Activated CD4-positive, alpha-beta memory T cell treated with anti-CD3 and anti-CD28 coated beads for 36 hours (primary cell): ENCODE data around the gene UBE2E2. TPM values are rescaled to one million over a fixed set of nuclear protein-coding genes. Genes with fewer than 3 reads are reported as not detected.

Experiments
- CTCF ChIA-PET: fragments of 350-600 bp; sonication (Branson Sonifier 250); formaldehyde crosslinking; loops from one replicate; lab custom pipeline; 2021; ENCODE audit warnings: antibody characterized with exemption, inconsistent platforms; lab: Charles Lee
- POLR2A ChIA-PET: fragments of 350-600 bp; sonication (Branson Sonifier 250); formaldehyde crosslinking; loops from one replicate; lab custom pipeline; 2021; ENCODE audit warnings: antibody characterized with exemption; lab: Charles Lee
- DNase-seq: peaks from one replicate; pipeline ENCODE4 v3.0.0-alpha.2; 2020
- H3K27ac Mint-ChIP-seq: one replicate; pipeline ENCODE4 v1.8.0; 2021; ENCODE audit warnings: mixed read lengths
- H3K27me3 Mint-ChIP-seq: one replicate; pipeline ENCODE4 v1.8.0; 2021; ENCODE audit warnings: mixed read lengths
- H3K36me3 Mint-ChIP-seq: one replicate; pipeline ENCODE4 v1.8.0; 2021; ENCODE audit warnings: mixed read lengths
- H3K4me1 Mint-ChIP-seq: one replicate; pipeline ENCODE4 v1.8.0; 2021; ENCODE audit warnings: low read depth, mixed read lengths
- H3K4me3 Mint-ChIP-seq: one replicate; pipeline ENCODE4 v1.8.0; 2021; ENCODE audit warnings: mild to moderate bottlenecking, mixed read lengths
- H3K9me3 Mint-ChIP-seq: one replicate; pipeline ENCODE4 v1.8.0; 2021; ENCODE audit warnings: mixed read lengths
- intact Hi-C: fragments of 100-400 bp; cut with micrococcal nuclease; formaldehyde crosslinking; loops from one replicate; pipeline ENCODE4 v1.15.1; 2023
- total RNA-seq, 2 experiments: library from RNA; stranded (reverse); gene quantifications; one replicate each; pipeline ENCODE4 v1.2.3, GENCODE V29; 2021

The UBE2E2 gene
- total RNA-seq, 2 experiments from 2014 or later, result 2.0 to 4.2 TPM

DNA sequence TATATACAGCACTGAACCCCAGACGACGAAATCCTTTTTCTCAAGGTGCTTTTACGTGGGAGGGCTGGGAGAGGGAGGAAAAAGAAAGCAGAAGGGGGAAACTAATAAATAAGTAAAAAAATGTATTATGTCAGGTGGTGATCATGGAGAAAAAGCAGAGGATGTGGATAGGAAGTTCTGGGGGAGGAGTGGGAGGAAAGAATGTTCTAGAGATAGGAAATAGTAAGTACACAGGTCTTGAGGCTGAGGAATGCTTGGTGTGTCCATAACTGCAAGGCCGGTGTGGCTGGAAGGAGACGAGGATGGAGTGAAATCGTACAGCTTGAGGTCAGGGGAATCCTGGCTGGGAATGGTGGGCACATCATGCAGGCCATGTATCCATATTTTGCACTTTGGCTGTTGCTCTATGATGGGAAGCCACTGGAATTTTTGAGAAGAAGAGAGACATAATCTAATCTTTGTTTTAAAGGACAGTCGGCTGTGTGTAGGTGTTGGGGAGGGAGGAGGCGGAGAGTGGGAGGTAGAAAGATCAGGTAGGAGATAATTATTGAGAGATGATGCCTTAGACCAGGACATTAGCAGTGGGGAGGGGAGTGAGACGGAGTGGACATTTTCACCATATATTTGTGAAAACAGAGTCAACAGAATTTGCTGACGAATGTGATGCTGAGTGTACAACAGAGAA lies 1.8 kb upstream of the UBE2E2 start:
- DNase-seq, result no peak
- Mint-ChIP-seq H3K36me3 (no peaks in the 10 kb centered on the region), H3K27me3 (peaks cover 25% of the 10 kb centered on the region), H3K4me3 (peak overlapping the region; percentile 9), H3K27ac (no peak overlapping the region), H3K4me1 (peaks cover 8% of the 10 kb centered on the region), H3K9me3 (no peaks in the 10 kb centered on the region)
- ChIA-PET CTCF (no interaction called here), POLR2A (no interaction called here)
- intact Hi-C loops, result loop anchor here (5.0 kb wide), 1 partner anchor 51 kb away; no protein-coding TSS in a partner anchor

DNA sequence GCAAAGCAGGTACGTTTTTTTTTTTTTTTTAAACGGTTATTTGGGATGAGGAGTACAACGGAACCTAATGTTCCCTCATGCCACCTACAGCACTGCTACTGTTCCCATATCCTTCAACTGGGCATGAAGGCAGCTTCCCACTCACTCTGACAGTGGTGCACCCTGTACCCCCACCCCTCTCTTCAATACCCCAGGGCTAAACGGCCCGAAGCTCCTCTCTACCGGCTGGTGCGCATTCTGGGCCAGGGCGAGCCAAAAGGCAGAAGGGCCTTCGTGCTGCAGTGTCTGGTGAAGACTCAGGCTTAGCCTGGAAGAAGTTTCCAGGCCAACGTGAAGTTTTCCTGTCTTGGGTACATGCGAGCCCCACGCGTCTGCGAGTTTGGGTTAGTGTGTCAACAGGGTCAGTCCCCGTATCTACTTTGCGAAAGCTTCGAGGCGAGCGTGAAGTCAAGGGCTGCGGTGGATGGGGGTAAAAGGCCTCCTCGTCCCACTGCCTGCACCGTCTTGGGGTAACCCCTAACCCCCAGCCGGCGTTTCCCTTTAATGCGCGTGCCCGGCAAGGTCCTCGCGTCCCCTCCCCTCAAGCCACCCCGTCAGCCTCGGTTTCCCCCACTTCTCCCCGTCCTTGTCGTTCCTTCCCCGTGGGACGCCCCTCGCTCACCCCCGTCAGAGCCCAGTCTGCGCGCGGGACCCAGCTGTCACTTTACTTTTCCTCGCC lies 765 bp upstream of the UBE2E2 start:
- intact Hi-C loops, result loop anchor here (5.0 kb wide), 1 partner anchor 50 kb away; no protein-coding TSS in a partner anchor
- H3K36me3 Mint-ChIP-seq, result no peaks in the 10 kb centered on the region
- H3K9me3 Mint-ChIP-seq, result no peaks in the 10 kb centered on the region
- ChIA-PET POLR2A (no interaction called here), CTCF (no interaction called here)
- DNase-seq, result no peak
- peak overlapping the region; percentile 64 for H3K4me3 Mint-ChIP-seq
- H3K27me3 Mint-ChIP-seq, result peaks cover 32% of the 10 kb centered on the region
- peaks cover 8% of the 10 kb centered on the region for H3K4me1 Mint-ChIP-seq
- no peak overlapping the region for H3K27ac Mint-ChIP-seq

DNA sequence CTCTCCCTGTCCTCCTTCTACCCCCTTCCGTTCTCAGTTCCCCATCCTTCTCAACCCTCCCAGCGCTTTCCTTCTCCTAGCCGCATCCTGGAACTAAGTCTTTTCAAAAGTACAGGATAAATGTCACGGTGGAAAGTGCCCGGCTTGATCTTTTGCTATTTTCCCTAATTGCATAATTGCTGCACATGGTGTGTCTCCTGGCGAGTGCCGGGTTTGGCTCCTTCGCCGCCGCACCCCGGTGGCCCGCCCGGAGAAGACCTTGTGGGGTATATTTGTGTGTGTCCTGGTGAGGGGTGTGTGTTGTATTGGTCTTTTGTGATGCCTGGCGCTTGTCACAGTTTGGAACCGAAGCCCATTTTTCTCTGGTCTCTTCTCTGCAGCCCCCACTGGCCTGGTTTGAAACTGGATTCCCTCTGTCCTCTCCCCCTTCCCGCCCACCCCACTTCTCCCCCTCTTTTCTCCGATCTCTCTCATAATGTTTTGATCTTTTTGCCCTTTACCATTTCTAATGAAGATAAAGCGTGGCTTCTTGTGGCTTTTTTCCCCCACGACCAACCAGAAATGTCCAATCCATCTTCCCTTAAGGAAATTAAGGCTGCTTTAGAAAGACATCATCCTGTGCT lies 692 bp downstream of the UBE2E2 start:
- H3K36me3 Mint-ChIP-seq, result no peaks in the 10 kb centered on the region
- no peaks in the 10 kb centered on the region for H3K9me3 Mint-ChIP-seq
- intact Hi-C loops, result loop anchor here (5.0 kb wide), 1 partner anchor 48 kb away; no protein-coding TSS in a partner anchor
- CTCF ChIA-PET, result no interaction called here
- H3K27ac Mint-ChIP-seq, result no peak overlapping the region
- peaks cover 32% of the 10 kb centered on the region for H3K27me3 Mint-ChIP-seq
- peaks cover 8% of the 10 kb centered on the region for H3K4me1 Mint-ChIP-seq
- H3K4me3 Mint-ChIP-seq, result peak overlapping the region; percentile 73
- no peak for DNase-seq
- POLR2A ChIA-PET, result no interaction called here

DNA sequence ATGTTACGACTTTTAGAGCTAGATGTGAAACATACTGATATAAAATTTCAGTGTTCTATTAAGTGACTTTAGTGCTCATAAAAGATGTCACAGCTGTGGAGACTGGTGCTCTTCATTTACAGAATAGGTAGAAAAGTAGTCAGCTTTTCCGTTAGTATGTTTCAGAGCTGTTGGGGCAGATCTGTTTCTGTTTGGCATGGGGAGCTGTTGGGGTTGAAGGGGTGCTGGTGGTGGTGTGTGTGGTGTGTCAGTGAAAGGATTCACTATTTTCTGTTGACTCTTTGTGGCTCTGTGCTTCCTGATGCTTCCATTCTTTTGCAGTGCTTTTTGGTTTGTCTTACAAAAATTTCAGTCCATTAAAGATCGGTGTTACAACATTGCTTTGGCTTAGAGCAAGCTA lies 3.2 kb downstream of the UBE2E2 start:
- intact Hi-C loops, result no loop called here
- ChIA-PET POLR2A (no interaction called here), CTCF (no interaction called here)
- Mint-ChIP-seq H3K9me3 (no peaks in the 10 kb centered on the region), H3K36me3 (no peaks in the 10 kb centered on the region), H3K4me3 (no peak overlapping the region), H3K27me3 (peaks cover 27% of the 10 kb centered on the region), H3K4me1 (peaks cover 8% of the 10 kb centered on the region), H3K27ac (no peak overlapping the region)
- no peak for DNase-seq

DNA sequence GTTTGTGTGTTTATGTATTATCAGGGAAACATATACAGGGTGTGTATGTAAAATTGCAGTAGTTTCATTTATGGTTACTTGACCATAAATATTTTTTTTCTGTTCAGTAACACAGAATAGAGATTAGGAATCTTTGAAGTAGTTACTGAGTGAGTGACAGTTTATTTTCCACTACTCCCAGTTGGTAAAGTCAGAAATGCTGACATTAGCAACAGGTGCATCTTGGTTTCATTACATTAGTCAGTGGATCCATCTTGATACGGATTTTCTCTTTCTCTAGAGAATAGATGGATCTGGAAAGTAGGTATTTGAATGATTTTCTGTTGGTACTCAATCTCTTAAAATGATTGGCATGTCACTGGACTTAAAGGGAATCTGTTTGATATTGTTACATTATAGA lies 6.0 kb downstream of the UBE2E2 start:
- no peak overlapping the region for H3K27ac Mint-ChIP-seq
- H3K9me3 Mint-ChIP-seq, result no peaks in the 10 kb centered on the region
- peaks cover 3% of the 10 kb centered on the region for H3K4me1 Mint-ChIP-seq
- H3K36me3 Mint-ChIP-seq, result no peaks in the 10 kb centered on the region
- no peak for DNase-seq
- ChIA-PET POLR2A (no interaction called here), CTCF (no interaction called here)
- intact Hi-C loops, result no loop called here
- H3K4me3 Mint-ChIP-seq, result no peak overlapping the region
- H3K27me3 Mint-ChIP-seq, result peaks cover 11% of the 10 kb centered on the region

DNA sequence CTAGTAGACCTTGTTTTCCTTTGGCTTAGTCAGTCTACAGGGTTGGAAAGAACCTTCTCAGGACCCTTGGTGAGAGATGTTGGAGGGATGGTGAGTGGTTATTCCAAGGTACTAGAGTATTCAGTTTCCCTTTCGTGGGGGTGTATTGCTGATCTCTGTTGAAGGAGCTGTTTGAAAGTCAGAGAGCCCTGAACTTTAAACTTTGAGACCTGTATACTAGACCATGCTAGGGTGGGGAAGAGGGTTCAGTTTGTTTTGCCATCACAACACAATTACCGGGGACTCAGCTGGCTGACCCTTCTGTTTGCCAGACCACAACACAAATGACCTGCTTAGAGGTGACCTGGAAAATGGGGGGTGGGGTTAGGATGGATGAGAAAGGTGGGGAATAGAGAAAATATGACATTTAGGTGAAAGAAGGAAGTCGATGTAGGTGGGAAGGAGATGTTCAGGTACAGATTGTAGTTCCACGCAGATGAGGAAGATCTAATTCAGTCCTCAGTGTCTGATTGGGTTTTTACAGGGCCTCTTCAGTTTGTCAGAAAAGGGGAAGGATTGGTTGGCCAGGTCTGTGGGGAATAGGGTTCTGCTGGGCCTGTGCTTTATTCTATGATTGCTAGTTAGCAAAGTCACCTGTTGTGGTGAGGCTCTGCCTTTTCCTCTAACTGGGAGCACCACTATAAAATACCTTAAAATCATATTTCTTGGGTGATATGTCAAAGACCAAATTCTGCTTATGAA lies 6.8 kb downstream of the UBE2E2 start:
- intact Hi-C loops, result no loop called here
- no peaks in the 10 kb centered on the region for H3K36me3 Mint-ChIP-seq
- no peak overlapping the region for H3K4me3 Mint-ChIP-seq
- DNase-seq, result no peak
- ChIA-PET POLR2A (no interaction called here), CTCF (no interaction called here)
- H3K9me3 Mint-ChIP-seq, result no peaks in the 10 kb centered on the region
- H3K27ac Mint-ChIP-seq, result no peak overlapping the region
- no peaks in the 10 kb centered on the region for H3K4me1 Mint-ChIP-seq
- H3K27me3 Mint-ChIP-seq, result peaks cover 9% of the 10 kb centered on the region

DNA sequence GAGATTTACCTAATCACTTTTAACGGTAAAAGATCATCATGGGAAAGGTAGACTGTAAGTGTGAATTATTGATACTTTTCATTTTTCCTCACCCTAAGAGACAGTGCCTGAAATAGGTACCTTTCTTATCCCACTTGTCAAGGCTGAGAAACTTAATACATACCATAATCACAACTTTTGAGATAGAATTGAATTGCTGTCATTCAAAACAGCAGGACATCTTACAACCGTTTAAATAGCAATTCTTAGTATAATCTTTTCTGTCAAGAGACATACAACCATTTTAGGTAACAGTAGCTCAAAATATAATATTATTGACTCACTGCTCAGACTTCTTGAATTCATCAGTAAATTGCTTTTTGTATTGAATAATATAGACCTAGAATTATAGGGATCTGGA lies 10.7 kb downstream of the UBE2E2 start:
- no peaks in the 10 kb centered on the region for H3K36me3 Mint-ChIP-seq
- CTCF ChIA-PET, result no interaction called here
- H3K4me3 Mint-ChIP-seq, result no peak overlapping the region
- H3K27me3 Mint-ChIP-seq, result no peaks in the 10 kb centered on the region
- intact Hi-C loops, result no loop called here
- POLR2A ChIA-PET, result no interaction called here
- no peak for DNase-seq
- H3K9me3 Mint-ChIP-seq, result no peaks in the 10 kb centered on the region
- H3K4me1 Mint-ChIP-seq, result no peaks in the 10 kb centered on the region
- no peak overlapping the region for H3K27ac Mint-ChIP-seq

DNA sequence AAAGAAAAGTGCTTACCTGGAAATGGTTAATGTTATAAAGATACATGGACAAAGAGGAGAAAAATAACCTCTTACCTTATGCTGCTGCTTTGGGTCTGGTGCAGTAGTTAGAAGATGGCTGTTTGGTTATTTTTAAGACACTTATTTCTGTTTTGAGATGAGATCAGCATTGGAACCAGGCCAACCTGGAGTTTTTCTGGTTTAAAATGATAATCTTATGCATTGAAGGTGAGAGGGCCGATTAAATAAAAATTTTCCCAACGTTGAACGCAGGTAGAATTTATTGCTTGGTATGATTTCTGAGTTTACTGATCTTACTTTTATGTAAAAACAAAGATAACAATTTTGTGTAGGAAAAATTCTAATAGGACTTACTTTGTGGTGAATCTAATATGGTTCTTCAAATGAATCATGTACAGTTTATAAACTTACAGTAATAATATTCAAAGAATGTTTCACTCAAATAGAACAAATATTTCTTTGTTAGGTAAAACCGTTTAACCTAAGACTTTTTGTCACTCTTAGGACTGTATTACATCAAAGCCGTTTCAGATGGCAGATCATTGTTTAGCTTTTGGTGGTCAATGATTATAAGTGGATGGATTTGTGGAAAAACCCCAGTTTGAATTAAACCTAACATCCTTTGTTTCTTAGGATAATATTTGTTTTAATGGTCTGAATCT lies 14.9 kb downstream of the UBE2E2 start:
- no peaks in the 10 kb centered on the region for H3K36me3 Mint-ChIP-seq
- H3K27ac Mint-ChIP-seq, result no peak overlapping the region
- H3K4me3 Mint-ChIP-seq, result no peak overlapping the region
- H3K9me3 Mint-ChIP-seq, result peaks cover 4% of the 10 kb centered on the region
- POLR2A ChIA-PET, result no interaction called here
- DNase-seq, result no peak
- no peaks in the 10 kb centered on the region for H3K4me1 Mint-ChIP-seq
- no peaks in the 10 kb centered on the region for H3K27me3 Mint-ChIP-seq
- intact Hi-C loops, result no loop called here
- CTCF ChIA-PET, result no interaction called here

DNA sequence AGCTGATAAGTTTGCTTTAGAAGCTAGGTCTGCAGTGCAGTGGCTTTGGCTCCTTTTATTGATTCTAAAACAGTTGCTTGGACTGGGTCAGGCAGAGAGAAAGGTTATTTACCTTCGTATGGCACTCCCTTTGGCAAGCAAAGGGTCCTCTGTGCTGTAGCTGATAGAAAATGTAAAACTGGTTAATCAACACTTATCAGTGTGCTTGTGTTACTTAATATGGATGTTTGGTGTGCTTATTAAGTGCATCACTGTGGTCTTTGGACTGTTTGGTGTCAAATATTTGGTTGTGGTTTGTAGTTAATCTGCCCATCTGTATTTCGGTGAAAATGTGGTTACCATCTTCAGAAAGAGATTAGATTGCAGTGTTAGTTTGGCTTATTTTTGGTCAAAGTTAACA lies 16.0 kb downstream of the UBE2E2 start:
- H3K4me3 Mint-ChIP-seq, result no peak overlapping the region
- peaks cover 7% of the 10 kb centered on the region for H3K9me3 Mint-ChIP-seq
- CTCF ChIA-PET, result no interaction called here
- intact Hi-C loops, result no loop called here
- no peak for DNase-seq
- no peak overlapping the region for H3K27ac Mint-ChIP-seq
- H3K27me3 Mint-ChIP-seq, result no peaks in the 10 kb centered on the region
- no peaks in the 10 kb centered on the region for H3K36me3 Mint-ChIP-seq
- POLR2A ChIA-PET, result no interaction called here
- no peaks in the 10 kb centered on the region for H3K4me1 Mint-ChIP-seq

DNA sequence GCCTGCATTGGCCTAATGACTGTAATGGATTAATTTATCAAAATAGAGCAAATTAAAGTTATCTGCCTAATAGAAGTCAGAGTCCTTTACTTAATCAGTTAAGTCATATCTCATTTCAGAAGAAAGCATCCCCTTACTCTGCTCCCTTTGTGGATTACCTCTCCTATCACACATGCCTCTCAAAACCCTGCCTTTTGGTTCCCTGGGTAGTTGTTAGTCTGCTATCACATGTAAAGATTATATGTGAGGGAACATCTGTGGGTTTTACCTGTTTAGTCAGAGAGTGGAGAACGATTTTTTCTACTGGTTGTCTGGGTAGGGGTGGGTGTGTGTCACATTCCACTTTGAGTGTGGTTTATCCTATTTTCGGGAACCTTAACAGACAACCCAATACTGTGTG lies 16.4 kb downstream of the UBE2E2 start:
- H3K4me3 Mint-ChIP-seq, result no peak overlapping the region
- ChIA-PET POLR2A (no interaction called here), CTCF (no interaction called here)
- H3K27ac Mint-ChIP-seq, result no peak overlapping the region
- peaks cover 7% of the 10 kb centered on the region for H3K9me3 Mint-ChIP-seq
- intact Hi-C loops, result no loop called here
- H3K27me3 Mint-ChIP-seq, result no peaks in the 10 kb centered on the region
- no peaks in the 10 kb centered on the region for H3K4me1 Mint-ChIP-seq
- H3K36me3 Mint-ChIP-seq, result no peaks in the 10 kb centered on the region
- DNase-seq, result no peak

DNA sequence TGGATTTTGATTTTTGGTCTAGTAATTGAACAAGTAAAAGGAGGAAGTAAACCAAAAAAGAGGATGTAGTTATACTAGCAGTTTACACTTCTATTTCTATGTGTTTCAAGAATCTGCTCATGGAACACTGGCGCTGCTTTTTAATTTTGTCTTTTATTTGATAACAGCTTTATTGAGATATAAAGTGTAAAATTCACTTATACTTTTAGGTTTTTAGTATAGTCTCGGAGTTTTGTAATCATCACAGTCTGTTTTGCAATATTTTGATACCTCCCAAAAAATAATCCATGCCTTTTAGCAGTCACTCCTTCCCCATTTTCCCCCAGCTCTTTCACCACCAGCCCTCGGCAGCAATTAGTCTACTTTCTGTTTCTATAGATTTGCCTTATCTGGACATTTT lies 18.0 kb downstream of the UBE2E2 start:
- DNase-seq, result no peak
- peaks cover 7% of the 10 kb centered on the region for H3K9me3 Mint-ChIP-seq
- ChIA-PET CTCF (interaction anchor here (0.6 kb wide), 1 partner anchor 591 kb away, joined by 3 read pairs; no protein-coding TSS in a partner anchor), POLR2A (no interaction called here)
- intact Hi-C loops, result no loop called here
- H3K4me1 Mint-ChIP-seq, result no peaks in the 10 kb centered on the region
- H3K27me3 Mint-ChIP-seq, result no peaks in the 10 kb centered on the region
- H3K27ac Mint-ChIP-seq, result no peak overlapping the region
- no peaks in the 10 kb centered on the region for H3K36me3 Mint-ChIP-seq
- H3K4me3 Mint-ChIP-seq, result no peak overlapping the region

DNA sequence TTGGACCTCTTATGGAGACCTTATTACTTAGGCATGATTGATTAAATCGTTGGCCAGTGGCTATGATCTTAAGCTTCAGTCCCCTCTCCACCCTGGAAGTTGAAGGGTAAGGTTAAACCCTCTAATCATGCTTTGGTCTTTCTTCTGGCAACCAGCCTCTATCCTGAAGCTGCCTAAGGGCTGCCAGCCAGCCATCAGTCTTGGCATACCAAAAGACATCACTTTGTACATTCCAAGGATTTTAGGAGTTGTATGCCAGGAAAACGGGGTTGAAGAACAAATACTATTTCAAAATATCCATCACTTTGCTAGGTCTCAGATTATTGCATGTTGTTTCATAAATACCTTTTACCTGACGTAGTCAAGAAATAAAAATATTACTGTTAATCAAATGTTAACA lies 28.9 kb downstream of the UBE2E2 start:
- ChIA-PET CTCF (no interaction called here), POLR2A (no interaction called here)
- Mint-ChIP-seq H3K4me3 (no peak overlapping the region), H3K4me1 (no peaks in the 10 kb centered on the region), H3K27me3 (no peaks in the 10 kb centered on the region), H3K9me3 (peaks cover 3% of the 10 kb centered on the region), H3K36me3 (no peaks in the 10 kb centered on the region), H3K27ac (no peak overlapping the region)
- intact Hi-C loops, result no loop called here
- DNase-seq, result no peak
